Activated T-cell treated with anti-CD3 and anti-CD28 coated beads, Interleukin-2, amount 50 U/mL, for 1 hour (primary cell): ENCODE measurements around the gene CHRNB1.
A peak's percentile ranks its signal among the peaks of the same experiment; 100 is the strongest.

Experiments used
- DNase-seq: peaks from one replicate; pipeline ENCODE4 v3.0.0-alpha.2; 2020

CHRNB1 gene

DNA sequence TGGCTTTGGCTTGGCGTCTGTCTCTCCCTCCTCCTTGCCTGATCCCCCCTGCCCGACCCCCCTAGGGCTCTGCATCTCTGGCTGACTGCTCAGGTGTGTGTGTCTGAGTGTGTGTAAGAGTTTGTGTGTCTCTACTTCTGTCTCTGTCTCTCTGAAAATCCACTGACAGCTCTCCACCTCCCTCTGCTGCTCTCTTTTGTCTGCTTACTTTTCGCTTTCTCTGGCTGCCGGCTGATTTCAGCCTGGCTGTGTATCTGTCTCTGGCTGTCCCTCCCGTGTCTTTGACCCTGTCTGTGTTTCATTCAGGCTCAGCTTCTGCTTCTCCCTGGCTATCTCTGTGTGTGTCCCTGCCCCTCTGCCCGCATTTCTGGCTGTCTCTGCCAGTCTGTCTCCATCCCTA, 28.5 kb upstream of the CHRNB1 start:
- DNase-seq = no peak

DNA sequence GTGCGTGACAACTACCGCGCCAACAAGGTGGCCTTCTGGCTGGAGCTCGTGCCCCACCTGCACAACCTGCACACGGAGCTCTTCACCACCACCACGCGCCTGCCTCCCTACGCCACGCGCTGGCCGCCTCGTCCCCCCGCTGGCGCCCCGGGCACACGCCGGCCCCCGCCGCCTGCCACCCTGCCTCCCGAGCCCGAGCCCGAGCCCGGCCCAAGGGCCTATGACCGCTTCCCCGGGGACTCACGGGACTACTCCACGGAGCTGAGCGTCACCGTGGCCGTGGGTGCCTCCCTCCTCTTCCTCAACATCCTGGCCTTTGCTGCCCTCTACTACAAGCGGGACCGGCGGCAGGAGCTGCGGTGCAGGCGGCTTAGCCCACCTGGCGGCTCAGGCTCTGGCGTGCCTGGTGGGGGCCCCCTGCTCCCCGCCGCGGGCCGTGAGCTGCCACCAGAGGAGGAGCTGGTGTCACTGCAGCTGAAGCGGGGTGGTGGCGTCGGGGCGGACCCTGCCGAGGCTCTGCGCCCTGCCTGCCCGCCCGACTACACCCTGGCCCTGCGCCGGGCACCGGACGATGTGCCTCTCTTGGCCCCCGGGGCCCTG, 27.7 kb upstream of the CHRNB1 start:
- DNase-seq = no peak

DNA sequence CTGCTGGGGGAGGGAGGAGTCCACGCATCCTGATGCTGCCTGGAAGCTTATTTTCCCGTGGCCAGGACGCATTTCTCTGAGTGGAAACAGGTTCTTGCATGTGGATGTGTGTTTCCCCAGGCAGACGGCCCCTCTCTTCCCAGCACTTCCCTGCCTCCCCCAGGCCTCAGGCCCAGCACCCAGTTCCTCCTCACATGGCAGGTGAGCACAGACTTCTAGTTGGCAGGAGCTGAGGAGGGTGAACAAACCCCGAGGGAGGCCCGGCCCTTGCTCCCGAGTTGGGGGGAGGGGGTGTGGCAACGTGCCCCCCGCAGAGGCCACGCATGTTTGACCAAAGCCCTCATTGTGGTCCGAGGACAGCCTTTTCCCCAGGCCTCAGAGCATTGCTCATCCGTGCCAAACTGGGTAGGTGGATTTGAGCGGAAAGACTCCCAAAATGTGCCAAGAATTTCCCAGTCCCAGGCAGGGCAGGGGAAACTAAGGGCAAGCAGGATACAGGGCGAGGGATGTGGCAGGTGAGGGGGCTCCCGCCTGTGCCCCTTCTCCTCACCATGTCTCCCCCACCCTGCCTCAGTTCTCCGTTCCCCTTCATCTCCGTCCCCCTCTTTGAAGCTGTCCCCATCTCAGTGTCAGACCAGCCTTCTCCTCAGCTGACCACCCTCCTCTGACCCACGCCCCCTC, 26.2 kb upstream of the CHRNB1 start:
- no peak for DNase-seq

DNA sequence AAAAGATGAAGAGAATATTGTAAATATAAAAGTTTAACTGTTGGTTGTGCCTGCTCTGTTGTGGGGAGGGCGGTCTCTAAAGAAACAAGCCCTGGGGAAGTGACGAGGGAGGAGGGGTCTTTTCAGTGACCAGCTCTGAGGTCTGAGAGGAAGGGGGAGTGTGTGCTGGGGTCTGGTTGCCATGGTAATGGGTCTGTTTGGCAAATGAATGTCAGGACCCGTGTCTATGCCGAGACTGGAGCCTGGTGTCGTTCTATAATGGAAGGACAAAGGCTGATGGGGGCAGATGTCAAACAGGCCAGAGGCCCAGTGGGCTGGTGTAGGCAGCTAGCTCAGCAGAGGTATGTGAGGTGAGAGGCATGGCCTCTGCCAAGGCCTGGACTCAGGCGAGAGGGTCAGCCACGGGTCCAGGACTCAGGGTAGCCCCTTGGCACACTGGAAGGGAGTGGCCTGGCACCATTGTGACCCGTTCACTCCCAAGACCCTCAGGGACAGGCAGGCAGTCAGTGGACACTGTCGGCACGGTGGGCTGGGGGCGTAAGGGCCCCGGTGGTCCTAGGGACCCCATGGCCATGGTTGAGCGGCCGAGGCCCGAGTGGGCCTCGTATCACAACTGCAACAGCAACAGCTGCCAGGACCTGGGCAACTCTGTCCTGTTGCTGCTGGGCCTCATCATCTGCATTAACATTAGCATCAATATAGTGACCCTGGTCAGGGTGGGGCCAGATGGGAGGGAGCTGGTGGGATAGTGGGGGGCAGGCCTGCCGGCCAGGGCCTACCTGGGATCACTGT, 24.8 kb upstream of the CHRNB1 start, which contains the start of gene SPEM1:
Gene SPEM1, plus strand, starts transcription at position 506 of the 792 bp plus-strand sequence. Its CDS starts 61 bp downstream, at position 567.
- no peak for DNase-seq

DNA sequence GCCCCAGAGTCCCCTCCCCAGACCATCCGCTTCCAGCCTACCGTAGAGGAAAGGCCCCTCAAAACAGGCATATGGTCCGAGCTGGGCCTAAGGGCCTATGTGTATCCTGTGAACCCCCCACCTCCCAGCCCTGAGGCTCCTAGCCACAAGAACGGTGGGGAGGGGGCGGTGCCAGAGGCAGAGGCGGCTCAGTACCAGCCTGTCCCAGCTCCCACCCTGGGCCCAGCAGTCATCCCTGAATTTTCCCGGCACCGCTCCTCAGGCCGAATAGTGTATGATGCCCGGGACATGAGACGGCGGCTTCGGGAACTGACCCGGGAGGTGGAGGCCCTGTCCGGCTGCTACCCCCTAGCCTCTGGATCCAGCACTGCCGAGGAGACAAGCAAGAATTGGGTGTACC, 23.7 kb upstream of the CHRNB1 start:
- DNase-seq = no peak

DNA sequence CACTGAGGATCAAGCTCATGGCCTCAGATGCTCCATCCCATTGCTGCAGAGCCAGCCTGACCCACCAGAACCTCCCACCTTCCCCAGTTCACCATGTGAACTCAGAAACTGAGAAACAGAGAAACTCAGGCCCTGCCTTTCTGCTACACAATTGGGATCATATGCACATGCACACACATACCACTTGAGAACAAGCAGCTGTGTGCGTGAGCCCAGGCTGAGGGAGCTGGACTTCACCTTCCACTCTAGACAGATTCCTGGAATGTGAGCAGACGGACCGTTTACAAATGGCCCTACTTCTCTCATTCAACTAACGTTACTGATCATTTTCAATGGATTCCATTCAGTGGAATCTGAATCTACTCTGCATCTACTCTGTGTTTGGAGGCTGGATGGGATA, 21.2 kb upstream of the CHRNB1 start:
- DNase-seq = no peak

DNA sequence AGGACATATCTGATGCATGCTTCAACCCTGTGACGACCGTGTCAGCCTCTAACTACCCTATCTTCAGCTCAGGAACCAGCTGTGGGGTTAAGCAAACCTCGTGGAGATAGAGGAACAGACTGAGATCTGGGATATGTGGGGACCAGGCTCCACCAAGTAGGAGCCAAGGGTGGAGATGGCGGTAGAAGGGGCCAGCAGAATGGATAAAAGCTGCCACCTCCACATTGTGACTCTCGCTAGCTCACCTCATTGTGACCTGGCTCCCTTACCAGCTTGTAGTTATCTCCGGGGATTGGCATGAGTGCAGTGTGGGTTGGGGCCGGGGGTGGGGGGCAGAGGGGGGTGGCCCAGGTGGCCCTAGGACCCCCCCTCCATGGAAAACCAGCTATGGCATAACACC, 19.5 kb upstream of the CHRNB1 start, which contains the start of gene SPEM2:
Gene SPEM2, plus strand, starts transcription at position 301 of the 400 bp plus-strand sequence. Its CDS starts 73 bp downstream, at position 374.
- no peak for DNase-seq

DNA sequence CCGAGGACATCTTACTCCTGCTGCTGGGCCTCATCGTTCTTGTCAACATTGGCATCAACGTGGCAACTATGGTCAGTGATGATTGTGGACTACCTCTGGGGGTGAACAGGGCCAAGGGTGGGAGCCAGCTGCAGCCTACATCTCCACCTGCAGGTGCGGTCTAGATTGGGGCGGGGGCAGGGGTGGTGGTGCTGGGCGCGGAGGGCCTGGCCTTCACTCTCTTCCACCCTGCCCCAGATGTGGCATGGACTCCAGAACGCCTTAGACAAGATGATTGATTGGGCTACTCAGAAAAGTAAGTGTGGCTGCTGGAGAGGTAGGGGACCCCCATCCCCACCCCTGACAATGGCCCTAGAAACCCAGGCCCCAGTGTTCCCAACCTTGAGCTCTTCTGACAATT, 19.1 kb upstream of the CHRNB1 start:
- no peak for DNase-seq

DNA sequence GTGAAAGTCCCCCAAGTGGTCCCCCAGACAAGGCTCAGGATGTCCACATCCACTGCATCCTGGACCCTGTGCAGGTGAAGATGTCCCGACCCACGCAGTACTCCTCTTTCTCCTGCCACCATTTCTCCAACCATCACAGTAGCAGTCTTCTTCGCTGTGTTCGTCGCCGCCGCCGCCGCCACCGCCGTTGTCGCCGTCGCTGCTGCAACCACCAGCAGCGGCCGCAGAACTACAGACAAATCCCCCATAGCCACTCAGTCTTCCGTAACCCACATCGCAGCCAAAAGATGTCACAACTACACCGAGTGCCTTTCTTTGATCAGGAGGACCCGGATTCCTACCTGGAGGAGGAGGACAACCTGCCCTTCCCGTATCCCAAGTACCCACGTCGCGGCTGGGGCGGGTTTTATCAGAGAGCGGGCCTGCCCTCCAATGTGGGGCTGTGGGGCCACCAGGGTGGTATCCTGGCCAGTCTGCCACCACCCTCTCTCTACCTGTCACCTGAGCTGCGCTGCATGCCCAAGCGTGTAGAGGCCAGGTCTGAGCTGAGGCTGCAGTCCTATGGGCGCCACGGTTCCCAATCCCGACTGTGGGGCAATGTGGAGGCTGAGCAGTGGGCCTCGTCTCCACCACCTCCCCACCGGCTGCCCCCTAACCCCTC, 18.5 kb upstream of the CHRNB1 start:
- DNase-seq = no peak

DNA sequence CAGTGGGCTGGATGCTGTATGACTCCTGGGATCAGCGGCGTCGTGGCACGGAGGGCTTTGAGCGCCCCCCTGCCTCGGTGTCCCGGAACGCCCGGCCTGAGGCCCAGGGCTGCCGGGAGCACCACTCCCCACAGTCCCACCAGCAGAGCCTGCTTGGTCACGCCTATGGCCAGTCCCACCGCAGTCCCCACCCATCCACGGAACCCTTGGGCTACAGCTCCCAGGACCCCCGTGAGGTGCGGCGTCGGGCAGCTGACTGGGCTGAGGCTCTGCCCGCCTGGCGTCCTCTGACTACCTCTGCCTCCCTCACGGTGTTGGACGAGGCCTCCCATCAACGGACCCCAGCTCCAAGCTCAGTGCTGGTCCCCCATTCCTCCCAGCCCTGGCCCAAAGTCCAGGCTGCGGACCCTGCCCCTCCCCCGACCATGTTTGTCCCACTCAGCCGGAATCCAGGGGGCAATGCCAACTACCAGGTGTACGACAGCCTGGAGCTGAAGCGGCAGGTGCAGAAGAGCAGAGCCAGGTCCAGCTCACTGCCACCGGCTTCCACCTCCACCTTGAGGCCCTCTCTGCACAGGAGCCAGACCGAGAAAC, 17.9 kb upstream of the CHRNB1 start:
- no peak for DNase-seq

DNA sequence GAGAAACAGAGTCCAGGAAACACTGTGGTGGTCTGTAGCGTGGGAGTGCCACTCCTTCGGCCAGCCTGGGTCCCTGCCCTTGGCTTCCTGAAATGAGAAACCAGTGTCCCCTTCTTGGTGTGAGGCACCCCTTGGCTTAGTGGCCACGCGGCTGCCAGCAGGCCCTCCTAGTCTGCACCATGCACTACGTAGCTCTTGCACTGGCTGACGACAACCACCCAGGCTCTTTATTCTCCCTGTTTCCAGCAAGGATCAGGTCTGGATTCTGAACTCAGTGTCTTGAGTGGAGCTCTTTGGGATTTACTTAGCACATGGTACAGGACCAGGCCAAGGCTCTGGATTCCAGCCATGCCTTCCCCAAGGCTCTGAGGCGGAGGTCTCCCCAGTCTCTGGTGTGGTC, 17.3 kb upstream of the CHRNB1 start:
- no peak for DNase-seq

DNA sequence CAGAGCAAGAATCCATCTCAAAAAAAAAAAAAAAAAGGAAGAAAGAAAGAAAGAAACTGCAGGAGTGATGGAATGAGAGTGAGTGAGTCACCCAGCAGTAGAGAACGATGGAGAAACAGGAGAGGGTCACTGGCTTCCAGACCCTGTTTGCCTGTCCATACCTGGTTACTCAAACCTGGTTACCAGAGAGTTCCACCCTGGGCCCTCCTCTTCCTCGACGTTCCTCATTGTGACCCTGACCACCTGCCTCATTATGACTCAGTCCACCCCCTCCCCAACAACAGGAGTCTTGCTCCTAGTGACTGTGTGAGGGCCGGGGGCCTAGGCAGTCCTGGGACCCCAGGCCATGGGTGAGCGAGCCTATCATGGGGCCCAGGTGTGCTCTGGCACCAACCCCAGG, 16.3 kb upstream of the CHRNB1 start, which contains the start of gene SPEM3:
Gene SPEM3, plus strand, starts transcription at position 301 of the 400 bp plus-strand sequence. Its CDS starts 46 bp downstream, at position 347.
- no peak for DNase-seq

DNA sequence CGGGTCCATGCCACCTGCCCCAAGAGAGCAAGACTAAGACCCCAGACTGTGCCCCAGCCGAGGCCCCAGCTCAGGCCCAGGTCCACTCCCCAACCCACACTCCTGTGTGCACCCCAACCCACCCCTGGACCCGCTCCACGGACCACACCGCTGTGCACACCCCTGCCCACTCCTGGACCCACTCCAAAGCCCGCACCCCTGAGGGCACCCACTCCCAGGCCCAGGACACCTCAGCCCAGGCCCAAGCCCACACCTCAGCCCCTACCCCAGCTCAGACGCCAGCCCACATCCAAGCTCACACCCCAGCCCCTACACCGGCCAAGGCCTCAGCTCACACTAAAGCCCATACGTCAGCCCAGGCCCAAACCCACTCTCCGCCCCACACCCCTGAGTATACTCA, 15.1 kb upstream of the CHRNB1 start:
- no peak for DNase-seq

DNA sequence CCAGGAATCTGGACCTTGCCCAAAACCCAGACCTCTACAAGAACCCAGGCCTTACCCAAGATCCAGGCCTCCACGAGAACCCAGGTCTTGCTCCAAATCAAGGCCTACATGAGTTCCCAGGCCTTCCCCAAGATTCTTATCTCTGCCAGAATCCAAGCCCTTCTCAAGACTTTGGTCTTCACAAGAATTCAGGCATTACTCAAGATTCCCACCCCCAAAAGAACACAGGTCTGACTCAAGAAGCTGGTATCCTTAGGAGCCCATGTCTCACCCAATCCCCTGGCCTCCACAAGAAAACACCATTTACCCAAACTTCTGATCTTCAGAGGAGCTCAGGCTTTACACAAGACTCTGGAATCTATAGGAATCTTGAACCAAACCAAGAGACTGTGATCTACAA, 13.6 kb upstream of the CHRNB1 start:
- no peak for DNase-seq

DNA sequence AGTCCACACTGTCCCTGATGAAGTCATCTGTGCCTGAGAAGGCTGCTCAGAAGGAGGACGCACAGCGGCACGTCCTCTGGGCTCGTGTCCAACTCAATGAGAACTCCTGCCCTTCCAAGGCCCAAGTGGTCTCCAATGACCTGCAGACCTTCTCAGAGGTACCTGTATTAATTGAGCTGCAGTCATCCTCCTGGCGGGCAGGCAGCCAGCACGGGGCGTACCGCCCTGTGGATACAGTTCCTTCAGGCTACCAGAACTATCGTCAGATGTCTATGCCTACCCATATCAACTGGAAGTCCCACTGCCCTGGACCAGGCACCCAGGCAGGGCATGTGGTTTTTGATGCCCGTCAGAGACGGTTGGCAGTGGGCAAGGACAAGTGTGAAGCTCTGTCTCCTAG, 12.6 kb upstream of the CHRNB1 start:
- DNase-seq = no peak

DNA sequence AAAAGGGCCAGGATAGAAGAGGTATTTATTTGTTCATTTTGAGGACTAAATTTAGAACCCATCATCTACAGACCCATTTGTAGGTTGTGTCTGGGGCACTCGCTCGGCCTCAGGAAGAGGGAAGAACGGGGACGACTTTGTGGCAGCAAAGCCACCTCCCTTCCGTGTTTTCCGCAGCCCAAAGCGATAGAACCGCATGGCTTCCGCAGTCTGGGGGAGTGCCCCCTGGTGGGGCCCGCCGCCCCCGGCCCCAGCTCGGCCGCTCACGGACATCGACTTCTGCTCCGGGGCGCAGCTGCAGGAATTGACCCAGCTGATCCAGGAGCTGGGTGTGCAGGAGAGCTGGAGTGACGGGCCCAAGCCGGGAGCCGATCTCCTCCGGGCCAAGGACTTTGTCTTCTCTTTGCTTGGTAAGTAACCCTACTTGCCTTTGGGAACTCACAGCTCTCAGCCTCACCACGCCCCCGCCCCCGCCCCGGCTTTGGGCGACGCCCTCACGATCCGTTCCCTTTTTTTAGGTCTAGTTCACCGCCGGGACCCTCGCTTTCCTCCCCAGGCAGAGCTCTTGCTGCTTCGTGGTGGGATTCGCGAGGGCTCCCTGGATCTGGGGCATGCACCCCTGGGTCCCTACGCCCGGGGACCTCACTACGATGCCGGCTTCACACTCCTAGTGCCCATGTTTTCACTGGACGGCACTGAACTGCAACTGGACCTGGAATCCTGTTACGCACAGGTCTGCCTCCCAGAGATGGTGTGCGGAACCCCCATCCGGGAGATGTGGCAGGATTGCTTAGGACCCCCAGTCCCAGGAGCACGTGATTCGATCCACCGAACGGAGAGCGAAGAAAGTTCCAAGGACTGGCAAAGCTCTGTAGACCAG, 8.9 kb upstream of the CHRNB1 start:
- peak; percentile 76 for DNase-seq

DNA sequence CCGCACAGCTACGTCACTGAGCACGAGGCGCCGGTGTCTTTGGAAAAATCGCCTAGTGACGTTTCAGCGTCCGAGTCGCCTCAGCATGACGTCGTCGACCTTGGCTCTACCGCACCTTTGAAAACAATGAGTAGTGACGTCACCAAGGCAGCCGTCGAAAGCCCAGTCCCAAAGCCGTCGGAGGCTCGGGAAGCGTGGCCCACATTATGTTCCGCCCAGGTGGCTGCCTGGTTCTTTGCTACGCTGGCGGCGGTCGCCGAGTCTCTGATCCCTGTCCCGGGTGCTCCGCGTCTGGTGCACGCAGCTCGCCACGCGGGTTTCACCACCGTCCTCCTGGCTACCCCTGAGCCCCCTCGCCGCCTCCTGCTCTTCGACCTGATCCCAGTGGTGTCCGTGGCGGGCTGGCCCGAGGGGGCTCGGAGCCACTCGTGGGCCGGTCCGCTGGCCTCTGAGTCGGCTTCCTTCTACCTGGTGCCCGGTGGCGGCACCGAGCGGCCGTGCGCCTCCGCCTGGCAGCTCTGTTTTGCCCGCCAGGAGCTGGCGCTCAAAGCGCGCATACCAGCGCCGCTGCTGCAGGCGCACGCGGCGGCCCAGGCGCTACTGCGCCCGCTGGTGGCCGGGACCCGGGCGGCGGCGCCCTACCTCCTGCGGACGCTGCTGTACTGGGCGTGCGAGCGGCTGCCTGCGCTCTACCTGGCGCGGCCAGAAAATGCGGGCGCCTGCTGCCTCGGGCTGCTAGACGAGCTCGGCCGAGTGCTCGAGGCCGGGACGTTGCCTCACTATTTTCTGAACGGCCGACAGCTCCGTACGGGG, 8.1 kb upstream of the CHRNB1 start:
- DNase-seq = peak; percentile 88

DNA sequence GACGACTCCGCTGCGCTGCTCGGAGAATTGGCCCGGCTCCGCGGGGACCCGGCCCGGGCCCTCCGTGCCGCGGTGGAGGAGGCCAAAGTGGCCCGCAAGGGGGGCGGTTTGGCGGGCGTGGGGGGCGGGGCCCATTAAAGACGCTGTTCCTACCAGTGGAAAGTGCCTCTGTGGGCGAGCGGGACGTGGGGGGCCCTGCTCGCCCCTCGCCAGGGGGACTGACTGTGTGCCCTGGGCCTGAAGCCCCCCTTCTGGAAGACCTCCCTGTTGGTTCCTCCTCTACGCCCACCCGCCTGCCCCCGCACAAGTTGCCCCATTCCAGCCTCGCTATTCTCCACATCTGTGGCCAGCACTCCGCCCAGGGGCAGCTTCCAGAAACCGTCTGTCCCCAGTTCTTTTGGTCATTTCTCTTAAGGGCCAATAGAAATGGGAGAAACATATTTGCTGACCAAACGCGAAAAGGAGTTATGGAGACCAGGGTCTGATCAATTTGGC, 7.4 kb upstream of the CHRNB1 start:
- no peak for DNase-seq

DNA sequence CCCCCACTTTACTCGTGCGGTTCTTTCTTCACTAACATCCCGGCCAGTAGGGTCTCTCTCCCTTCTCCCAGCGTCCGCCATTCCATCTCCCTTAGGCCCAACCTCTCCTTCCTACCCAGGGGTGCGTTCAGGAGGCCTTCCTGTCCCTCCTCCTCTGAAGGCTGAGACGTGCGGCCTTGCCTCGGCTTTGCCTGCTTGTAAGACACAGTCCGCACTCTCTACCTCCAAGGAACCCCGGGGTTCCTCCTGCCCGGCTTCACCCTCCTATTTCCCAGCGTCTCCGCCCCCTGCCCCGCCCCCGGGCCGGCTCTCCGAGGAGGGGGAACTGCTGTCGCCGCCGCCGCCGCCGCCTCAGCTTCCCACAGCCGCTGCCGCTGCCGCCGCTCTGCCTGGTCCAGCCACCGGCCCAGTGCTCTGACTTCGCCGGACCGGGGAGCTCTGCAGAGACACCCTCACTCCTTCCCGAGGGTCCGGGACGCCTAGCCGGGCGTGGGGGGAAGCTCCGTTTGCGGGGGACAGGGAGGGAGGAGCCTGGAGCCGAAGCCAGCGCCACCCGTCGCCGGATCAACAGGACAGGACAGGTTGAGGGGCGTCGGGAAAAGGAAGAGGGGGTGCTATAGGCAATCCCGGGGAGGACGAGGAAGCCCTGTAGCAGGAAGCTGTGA, 6.8 kb upstream of the CHRNB1 start:
- DNase-seq = peak; percentile 68
